Measurements from ENCODE around the gene ATG10.

ATG10 gene

DNA sequence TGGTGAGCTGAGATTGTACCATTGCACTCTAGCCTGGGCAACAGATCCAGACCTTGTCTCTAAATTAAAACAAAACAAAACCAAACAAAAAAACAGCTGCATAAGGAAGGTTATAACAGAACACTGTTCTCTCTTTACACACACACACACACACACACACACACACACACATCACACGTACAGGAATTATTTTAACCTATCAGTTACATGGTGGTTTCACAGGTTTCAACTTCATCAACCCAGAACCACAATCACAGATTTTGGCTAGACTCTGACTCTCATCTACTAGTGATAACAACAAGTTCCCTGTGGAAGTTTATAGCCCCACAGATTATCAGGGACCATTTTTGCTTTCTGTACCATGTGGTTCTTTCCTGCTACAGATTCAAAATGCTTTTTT is 246.1 kb downstream of the ATG10 start:
- Histone ChIP-seq H3K9me3 (ENCODE audit: control insufficient read depth, insufficient read depth, low read length) (no peaks in the 10 kb centered on the region), H3K9ac (ENCODE audit: low read depth, low read length) (no peak overlapping the region), H3K4me1 (ENCODE audit: control insufficient read depth, insufficient read depth, low read length) (no peaks in the 10 kb centered on the region), H3K36me3 (ENCODE audit: control insufficient read depth, insufficient read depth, low read length) (no peaks in the 10 kb centered on the region), H3K4me3 (ENCODE audit: low read depth, low read length) (no peak overlapping the region), H3K27me3 (ENCODE audit: control insufficient read depth, insufficient read depth, low read length) (no peaks in the 10 kb centered on the region)

DNA sequence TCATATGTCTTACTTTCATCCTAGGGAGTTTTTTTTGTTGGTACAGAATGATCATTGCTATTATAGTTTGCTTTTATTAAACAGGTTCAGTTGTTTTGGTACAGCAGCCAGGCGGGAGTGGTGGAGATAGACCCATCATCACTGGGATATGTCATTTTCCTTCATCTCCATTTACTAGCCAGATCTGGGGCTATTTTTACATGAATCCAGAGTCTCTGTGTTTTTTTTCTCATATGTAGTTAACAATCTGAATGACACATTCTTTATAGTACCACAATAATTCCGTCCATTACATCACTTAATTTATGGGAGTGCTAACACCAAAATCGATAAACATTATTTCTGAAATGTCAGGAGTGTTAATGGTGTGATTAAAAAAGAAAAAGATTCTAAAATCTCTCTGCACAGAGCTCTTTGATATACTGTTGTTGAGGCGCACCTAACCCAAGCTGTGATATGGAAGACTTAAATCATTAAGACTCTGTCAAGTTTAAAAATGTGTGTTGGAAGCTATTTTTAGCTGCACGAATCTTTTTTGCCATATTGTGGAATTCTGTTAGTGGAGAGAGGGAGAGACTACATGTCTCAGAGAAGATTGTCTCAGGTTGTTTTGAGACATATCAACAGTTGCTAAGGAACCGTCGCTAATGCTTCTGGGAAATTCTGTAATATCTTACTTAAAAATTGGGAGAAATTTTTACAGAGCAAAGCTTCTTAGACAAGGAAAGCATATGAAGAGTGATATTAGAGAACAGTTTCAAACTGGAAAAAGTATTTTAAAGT is 246.7 kb downstream of the ATG10 start:
- no peaks in the 10 kb centered on the region for H3K27me3 ChIP-seq (ENCODE audit: control insufficient read depth, insufficient read depth, low read length)
- H3K36me3 ChIP-seq (ENCODE audit: control insufficient read depth, insufficient read depth, low read length) = no peaks in the 10 kb centered on the region
- no peaks in the 10 kb centered on the region for H3K9me3 ChIP-seq (ENCODE audit: control insufficient read depth, insufficient read depth, low read length)
- no peak overlapping the region for H3K9ac ChIP-seq (ENCODE audit: low read depth, low read length)
- H3K4me1 ChIP-seq (ENCODE audit: control insufficient read depth, insufficient read depth, low read length) = no peaks in the 10 kb centered on the region
- no peak overlapping the region for H3K4me3 ChIP-seq (ENCODE audit: low read depth, low read length)

DNA sequence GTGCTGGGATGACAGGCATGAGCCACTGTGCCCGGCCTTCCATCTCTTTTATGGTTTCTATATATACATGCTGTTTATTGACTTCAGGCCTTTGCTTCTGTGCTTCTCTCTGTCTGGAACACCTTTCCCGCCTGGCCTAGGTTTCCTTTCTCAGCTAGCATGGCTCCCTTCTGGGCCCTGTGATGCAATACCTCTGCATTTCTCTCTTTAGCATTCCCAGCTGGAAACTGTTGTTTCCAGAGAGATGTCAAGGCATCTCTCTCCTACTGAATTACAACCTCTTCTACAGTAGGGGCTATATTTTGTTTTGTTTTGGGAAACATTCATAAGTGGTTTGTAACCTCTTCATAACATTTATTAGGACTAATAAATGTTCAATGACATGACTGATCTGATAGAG is 249.2 kb downstream of the ATG10 start:
- Histone ChIP-seq H3K9ac (ENCODE audit: low read depth, low read length) (no peak overlapping the region), H3K4me1 (ENCODE audit: control insufficient read depth, insufficient read depth, low read length) (peaks cover 9% of the 10 kb centered on the region), H3K4me3 (ENCODE audit: low read depth, low read length) (no peak overlapping the region), H3K27me3 (ENCODE audit: control insufficient read depth, insufficient read depth, low read length) (no peaks in the 10 kb centered on the region), H3K36me3 (ENCODE audit: control insufficient read depth, insufficient read depth, low read length) (no peaks in the 10 kb centered on the region), H3K9me3 (ENCODE audit: control insufficient read depth, insufficient read depth, low read length) (no peaks in the 10 kb centered on the region)

DNA sequence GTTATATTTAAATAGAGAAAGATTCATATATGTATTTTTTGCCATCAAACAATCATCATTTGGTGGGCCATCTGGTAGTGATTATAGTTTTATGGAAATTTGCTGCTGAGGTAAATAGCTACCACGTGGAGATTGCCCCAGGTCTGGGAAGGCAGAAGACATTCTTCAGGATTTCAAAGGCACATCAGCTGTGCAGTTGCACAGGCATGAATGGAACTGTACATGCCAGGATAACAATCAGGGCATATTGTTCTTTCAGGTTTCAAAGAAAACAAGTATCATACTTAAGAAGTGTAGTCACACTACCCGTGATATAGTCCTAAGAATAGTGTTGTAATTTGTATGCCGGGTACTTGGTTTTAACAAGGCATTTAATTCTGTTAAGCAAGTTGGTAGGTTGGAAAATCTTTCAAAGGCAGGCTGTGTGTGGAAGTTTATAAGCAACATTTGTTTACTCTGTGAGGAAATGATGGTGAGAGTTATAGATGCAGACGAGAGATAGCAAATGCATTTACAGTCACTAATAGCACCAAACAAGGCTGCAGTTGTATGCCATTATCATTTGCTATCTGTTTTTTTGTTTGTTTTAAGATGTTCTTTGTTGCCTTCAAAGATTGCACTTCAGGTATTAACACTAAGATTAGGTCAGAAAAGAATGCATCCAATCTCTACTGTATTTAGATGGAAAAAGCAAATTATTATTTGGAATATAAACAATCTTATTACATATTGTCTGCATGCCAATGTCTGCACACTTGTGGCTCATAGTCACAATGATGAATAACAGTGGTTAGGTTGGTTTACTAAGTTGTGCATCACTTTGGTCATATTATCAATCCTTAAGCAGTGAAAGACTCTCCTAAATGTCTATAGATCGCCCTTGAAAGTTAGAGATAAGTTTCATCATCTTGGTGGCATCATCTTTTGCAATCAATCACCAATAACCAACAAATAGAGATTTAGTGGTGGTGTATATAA is 251.1 kb downstream of the ATG10 start:
- Histone ChIP-seq H3K9ac (ENCODE audit: low read depth, low read length) (no peak overlapping the region), H3K27me3 (ENCODE audit: control insufficient read depth, insufficient read depth, low read length) (no peaks in the 10 kb centered on the region)

DNA sequence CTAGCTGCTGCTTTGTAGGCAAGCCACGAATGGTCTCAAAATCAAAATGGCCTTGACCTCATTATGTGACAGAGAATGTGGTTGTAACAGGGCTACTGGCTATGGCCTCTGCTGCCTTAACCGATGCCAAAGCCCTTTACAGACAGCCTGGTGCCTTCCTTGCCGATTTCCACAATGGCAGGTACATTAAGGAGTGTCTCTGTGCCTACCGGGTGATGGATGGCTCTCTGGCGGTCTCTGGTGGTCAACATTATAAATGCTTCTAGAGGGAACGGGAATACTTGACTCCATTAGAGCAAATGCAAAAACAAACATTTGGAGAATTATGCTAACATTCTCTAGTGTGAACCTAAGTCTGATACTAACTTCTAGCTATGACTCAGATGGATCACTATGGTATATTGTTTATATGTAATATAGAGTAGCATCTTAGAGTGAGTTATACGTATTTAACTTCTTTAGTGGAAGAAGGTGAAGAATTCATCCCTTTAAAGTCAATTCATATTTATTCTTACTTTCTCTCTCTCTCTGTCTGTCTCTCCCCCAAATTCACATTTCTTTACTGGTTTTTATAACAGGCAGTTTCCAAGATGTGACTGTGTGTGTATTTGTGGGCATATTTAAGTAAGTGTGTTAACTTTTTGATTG is 253.8 kb downstream of the ATG10 start:
- Histone ChIP-seq H3K4me1 (ENCODE audit: control insufficient read depth, insufficient read depth, low read length) (peaks cover 9% of the 10 kb centered on the region), H3K4me3 (ENCODE audit: low read depth, low read length) (no peak overlapping the region), H3K36me3 (ENCODE audit: control insufficient read depth, insufficient read depth, low read length) (no peaks in the 10 kb centered on the region), H3K9me3 (ENCODE audit: control insufficient read depth, insufficient read depth, low read length) (no peaks in the 10 kb centered on the region), H3K9ac (ENCODE audit: low read depth, low read length) (no peak overlapping the region), H3K27me3 (ENCODE audit: control insufficient read depth, insufficient read depth, low read length) (no peaks in the 10 kb centered on the region)

More for the DNA sequence above, 251.1 kb downstream of the ATG10 start:
- Histone ChIP-seq H3K36me3 (ENCODE audit: control insufficient read depth, insufficient read depth, low read length) (no peaks in the 10 kb centered on the region), H3K9me3 (ENCODE audit: control insufficient read depth, insufficient read depth, low read length) (no peaks in the 10 kb centered on the region), H3K4me3 (ENCODE audit: low read depth, low read length) (no peak overlapping the region), H3K4me1 (ENCODE audit: control insufficient read depth, insufficient read depth, low read length) (peaks cover 9% of the 10 kb centered on the region)

DNA sequence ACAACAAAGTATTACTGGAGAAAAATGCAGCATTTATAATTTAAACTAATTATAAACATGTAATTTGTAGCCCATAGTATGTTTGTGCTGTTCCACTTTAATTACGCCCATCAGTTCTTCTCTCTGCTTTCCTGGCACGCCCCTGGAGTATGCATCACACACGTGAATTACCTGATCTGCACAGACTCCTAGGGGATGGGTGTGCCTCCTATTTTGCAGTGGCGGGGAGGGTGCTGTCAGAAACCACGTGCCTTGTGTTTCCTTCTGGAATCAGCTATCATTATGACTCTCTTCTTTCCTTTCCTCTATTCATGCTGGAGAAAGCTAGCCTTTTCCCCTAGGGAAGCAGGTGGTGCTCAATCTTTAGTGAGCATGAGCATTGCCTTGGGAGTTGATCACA is 263.1 kb downstream of the ATG10 start:
- H3K27me3 ChIP-seq (ENCODE audit: control insufficient read depth, insufficient read depth, low read length) = no peaks in the 10 kb centered on the region
- no peaks in the 10 kb centered on the region for H3K9me3 ChIP-seq (ENCODE audit: control insufficient read depth, insufficient read depth, low read length)
- H3K36me3 ChIP-seq (ENCODE audit: control insufficient read depth, insufficient read depth, low read length) = no peaks in the 10 kb centered on the region
- H3K4me1 ChIP-seq (ENCODE audit: control insufficient read depth, insufficient read depth, low read length) = no peaks in the 10 kb centered on the region
- H3K4me3 ChIP-seq (ENCODE audit: low read depth, low read length) = no peak overlapping the region
- no peak overlapping the region for H3K9ac ChIP-seq (ENCODE audit: low read depth, low read length)

DNA sequence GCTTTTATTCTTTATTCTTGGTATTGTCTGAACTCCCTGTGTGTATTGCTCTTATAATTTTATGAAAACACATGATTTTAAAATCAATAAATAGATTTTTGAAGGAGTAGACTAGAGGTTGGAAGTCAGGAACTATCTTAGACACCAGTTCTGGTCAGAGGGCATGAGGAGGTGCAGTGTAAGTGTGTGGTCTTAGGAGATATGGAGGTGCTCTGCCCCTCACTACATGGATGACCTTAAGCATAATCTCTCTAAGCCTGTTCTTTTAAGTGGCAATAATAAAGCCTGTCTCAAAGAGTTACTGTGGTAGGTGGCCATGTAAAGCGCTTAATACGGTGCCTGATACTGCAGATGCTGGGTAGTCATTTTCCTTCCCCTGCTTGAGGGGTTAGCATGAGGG is 272.3 kb downstream of the ATG10 start:
- H3K9me3 ChIP-seq (ENCODE audit: control insufficient read depth, insufficient read depth, low read length) = no peaks in the 10 kb centered on the region
- H3K9ac ChIP-seq (ENCODE audit: low read depth, low read length) = no peak overlapping the region
- no peak overlapping the region for H3K4me3 ChIP-seq (ENCODE audit: low read depth, low read length)
- no peaks in the 10 kb centered on the region for H3K36me3 ChIP-seq (ENCODE audit: control insufficient read depth, insufficient read depth, low read length)
- H3K27me3 ChIP-seq (ENCODE audit: control insufficient read depth, insufficient read depth, low read length) = no peaks in the 10 kb centered on the region
- no peaks in the 10 kb centered on the region for H3K4me1 ChIP-seq (ENCODE audit: control insufficient read depth, insufficient read depth, low read length)

DNA sequence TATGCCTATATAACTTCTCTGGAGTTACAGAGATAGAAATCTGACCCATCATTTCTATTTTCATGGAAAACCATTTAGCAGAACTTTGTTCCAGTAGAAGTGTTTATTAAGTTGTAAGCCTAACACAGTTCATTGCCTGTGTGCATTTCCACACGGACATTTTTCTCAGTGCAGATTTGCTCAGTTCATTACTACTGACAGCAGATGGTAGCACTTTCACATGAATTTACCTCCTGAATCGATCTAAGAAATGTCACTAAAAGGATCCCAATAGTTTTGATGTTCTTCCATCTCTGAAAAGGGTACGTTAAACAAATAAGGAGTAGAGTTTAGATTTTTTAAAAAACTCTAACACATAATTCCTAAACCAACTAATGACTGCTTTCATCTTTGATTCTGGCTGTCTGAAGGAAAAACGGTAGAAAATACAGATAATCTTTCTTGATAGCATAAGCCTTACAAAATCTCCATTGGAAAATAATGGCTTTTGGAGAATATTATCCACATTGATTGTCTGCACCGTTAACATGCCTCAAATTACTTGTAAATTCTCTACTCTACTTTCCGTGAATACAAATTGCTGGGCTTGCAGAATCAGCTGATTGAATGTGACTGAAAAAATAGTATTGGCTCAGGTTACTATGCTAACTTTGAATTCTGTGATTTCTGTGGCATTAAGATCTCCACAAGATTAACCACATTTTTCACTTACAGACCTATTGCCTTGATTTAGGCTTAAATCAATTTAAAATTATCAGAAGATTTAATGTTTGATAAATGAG is 273.2 kb downstream of the ATG10 start:
- no peaks in the 10 kb centered on the region for H3K36me3 ChIP-seq (ENCODE audit: control insufficient read depth, insufficient read depth, low read length)
- H3K4me1 ChIP-seq (ENCODE audit: control insufficient read depth, insufficient read depth, low read length) = no peaks in the 10 kb centered on the region
- H3K9ac ChIP-seq (ENCODE audit: low read depth, low read length) = no peak overlapping the region

DNA sequence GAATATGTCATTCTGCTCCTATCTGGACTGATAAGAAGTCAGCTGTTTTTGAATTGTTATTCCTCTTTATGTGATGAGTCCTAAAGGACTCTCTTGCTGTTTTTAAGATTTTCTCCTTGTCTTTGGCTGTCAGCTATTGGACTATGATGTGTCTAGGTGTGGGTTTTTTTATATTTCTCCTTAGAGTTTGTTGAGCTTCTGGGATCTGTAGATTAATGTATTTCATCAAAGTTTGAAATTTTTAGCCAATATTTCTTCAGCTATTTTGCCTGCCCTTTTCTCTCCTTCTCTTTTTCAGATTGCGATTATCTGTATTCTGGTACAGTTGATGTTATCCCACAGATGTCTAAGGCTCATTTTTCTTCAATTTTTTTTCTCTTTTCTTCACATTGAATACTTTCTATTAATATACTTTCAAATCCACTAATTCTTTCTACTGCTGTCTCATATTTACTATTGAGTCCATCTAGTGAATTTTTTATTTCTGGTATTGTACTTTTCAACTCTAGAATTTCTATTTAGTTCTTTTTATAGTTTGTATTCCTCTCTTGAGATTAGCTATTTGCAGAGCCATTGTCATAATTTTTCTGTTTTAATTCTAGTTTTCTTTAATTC is 275.2 kb downstream of the ATG10 start:
- Histone ChIP-seq H3K4me3 (ENCODE audit: low read depth, low read length) (no peak overlapping the region), H3K9ac (ENCODE audit: low read depth, low read length) (no peak overlapping the region)

More for the DNA sequence above, 273.2 kb downstream of the ATG10 start:
- Histone ChIP-seq H3K9me3 (ENCODE audit: control insufficient read depth, insufficient read depth, low read length) (no peaks in the 10 kb centered on the region), H3K27me3 (ENCODE audit: control insufficient read depth, insufficient read depth, low read length) (no peaks in the 10 kb centered on the region), H3K4me3 (ENCODE audit: low read depth, low read length) (no peak overlapping the region)

DNA sequence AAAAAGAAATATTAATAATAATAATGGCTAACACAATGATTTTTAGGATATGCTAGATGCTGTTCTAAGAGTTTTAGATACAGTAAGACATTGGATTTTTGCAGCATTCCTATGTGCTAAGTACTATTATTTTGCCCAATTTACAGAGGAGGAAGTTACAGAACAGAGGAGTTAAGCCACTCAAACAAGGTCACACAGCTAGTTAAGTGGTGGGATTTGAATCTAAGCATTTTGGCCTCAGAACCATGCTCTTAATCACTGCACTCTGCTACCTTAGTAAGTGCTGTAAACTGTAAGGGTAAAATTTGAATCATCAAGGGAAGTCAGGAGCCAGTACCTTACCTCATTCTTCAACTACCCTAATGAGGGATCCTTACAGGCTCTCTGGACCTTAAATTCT is 280.9 kb downstream of the ATG10 start:
- Histone ChIP-seq H3K9ac (ENCODE audit: low read depth, low read length) (no peak overlapping the region), H3K36me3 (ENCODE audit: control insufficient read depth, insufficient read depth, low read length) (no peaks in the 10 kb centered on the region), H3K9me3 (ENCODE audit: control insufficient read depth, insufficient read depth, low read length) (no peaks in the 10 kb centered on the region), H3K4me1 (ENCODE audit: control insufficient read depth, insufficient read depth, low read length) (peaks cover 5% of the 10 kb centered on the region), H3K27me3 (ENCODE audit: control insufficient read depth, insufficient read depth, low read length) (no peaks in the 10 kb centered on the region), H3K4me3 (ENCODE audit: low read depth, low read length) (no peak overlapping the region)

More for the DNA sequence above, 275.2 kb downstream of the ATG10 start:
- H3K27me3 ChIP-seq (ENCODE audit: control insufficient read depth, insufficient read depth, low read length) = no peaks in the 10 kb centered on the region
- H3K9me3 ChIP-seq (ENCODE audit: control insufficient read depth, insufficient read depth, low read length) = no peaks in the 10 kb centered on the region
- H3K36me3 ChIP-seq (ENCODE audit: control insufficient read depth, insufficient read depth, low read length) = no peaks in the 10 kb centered on the region
- H3K4me1 ChIP-seq (ENCODE audit: control insufficient read depth, insufficient read depth, low read length) = no peaks in the 10 kb centered on the region

DNA sequence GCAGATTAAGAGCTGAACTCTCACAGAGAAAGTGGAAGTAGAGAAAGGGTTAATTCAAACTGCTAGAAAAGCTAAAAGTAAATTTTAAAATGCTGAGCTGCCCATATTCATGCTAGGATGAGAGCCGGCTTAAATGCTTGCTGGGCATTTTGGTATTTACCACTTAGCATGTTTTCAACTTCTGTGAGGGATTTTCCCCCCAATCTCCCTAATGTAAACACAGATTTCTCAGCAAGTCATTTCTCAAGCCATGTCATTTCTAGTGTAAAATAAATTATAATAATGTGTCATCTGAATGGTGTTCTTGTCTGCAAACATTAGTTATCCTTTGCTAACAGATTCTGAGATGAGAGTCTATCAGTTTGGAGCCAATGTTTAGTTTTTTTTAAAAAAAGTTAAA is 284.0 kb downstream of the ATG10 start:
- Histone ChIP-seq H3K9me3 (ENCODE audit: control insufficient read depth, insufficient read depth, low read length) (no peaks in the 10 kb centered on the region), H3K9ac (ENCODE audit: low read depth, low read length) (no peak overlapping the region), H3K4me3 (ENCODE audit: low read depth, low read length) (no peak overlapping the region), H3K36me3 (ENCODE audit: control insufficient read depth, insufficient read depth, low read length) (no peaks in the 10 kb centered on the region), H3K27me3 (ENCODE audit: control insufficient read depth, insufficient read depth, low read length) (no peaks in the 10 kb centered on the region), H3K4me1 (ENCODE audit: control insufficient read depth, insufficient read depth, low read length) (peaks cover 5% of the 10 kb centered on the region)
